A549 (cell line): ENCODE results near the gene NEUROD4.

Experiments used
- POLR2A ChIP-seq: IDR thresholded peaks from 2 replicates; pipeline ENCODE4 v1.6.1; 2012; ENCODE audit warnings: mild to moderate bottlenecking, low read length
- TF ChIP-seq, protein P1 (sequence below): fragments of >200 bp; sonication (Bioruptor Twin); formaldehyde crosslinking; IDR thresholded peaks from 3 replicates; pipeline ENCODE4 v1.5.1; 2016
- TF ChIP-seq, protein P2 (sequence below): fragments of 200-600 bp; sonication (generic); IDR thresholded peaks from 2 replicates; pipeline ENCODE4 v1.6.1; 2016; ENCODE audit warnings: antibody characterized with exemption, mild to moderate bottlenecking, moderate library complexity

DNA sequence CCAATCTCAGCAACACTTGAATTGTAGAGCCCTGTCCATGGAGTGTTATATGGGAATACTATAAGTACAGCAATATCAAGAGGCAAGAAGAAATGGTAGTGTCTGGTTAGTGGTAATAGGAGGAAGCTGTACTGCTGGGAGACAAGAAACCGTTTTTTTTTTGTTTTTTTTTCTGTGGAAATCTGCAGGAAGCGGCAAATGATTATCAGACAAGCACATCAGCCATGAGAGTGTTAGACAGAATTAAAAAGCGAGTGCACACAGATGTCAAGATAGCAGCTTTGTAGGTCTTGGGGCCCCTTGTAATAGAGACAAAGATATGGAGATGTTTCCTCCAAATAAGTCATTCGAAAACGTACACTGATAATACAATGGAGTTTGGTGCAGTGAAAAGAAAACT lies 41.9 kb upstream of the NEUROD4 start:
- TF ChIP-seq, protein P1, sequence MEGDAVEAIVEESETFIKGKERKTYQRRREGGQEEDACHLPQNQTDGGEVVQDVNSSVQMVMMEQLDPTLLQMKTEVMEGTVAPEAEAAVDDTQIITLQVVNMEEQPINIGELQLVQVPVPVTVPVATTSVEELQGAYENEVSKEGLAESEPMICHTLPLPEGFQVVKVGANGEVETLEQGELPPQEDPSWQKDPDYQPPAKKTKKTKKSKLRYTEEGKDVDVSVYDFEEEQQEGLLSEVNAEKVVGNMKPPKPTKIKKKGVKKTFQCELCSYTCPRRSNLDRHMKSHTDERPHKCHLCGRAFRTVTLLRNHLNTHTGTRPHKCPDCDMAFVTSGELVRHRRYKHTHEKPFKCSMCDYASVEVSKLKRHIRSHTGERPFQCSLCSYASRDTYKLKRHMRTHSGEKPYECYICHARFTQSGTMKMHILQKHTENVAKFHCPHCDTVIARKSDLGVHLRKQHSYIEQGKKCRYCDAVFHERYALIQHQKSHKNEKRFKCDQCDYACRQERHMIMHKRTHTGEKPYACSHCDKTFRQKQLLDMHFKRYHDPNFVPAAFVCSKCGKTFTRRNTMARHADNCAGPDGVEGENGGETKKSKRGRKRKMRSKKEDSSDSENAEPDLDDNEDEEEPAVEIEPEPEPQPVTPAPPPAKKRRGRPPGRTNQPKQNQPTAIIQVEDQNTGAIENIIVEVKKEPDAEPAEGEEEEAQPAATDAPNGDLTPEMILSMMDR = no peak
- TF ChIP-seq POLR2A = no peak
- TF ChIP-seq, protein P2, sequence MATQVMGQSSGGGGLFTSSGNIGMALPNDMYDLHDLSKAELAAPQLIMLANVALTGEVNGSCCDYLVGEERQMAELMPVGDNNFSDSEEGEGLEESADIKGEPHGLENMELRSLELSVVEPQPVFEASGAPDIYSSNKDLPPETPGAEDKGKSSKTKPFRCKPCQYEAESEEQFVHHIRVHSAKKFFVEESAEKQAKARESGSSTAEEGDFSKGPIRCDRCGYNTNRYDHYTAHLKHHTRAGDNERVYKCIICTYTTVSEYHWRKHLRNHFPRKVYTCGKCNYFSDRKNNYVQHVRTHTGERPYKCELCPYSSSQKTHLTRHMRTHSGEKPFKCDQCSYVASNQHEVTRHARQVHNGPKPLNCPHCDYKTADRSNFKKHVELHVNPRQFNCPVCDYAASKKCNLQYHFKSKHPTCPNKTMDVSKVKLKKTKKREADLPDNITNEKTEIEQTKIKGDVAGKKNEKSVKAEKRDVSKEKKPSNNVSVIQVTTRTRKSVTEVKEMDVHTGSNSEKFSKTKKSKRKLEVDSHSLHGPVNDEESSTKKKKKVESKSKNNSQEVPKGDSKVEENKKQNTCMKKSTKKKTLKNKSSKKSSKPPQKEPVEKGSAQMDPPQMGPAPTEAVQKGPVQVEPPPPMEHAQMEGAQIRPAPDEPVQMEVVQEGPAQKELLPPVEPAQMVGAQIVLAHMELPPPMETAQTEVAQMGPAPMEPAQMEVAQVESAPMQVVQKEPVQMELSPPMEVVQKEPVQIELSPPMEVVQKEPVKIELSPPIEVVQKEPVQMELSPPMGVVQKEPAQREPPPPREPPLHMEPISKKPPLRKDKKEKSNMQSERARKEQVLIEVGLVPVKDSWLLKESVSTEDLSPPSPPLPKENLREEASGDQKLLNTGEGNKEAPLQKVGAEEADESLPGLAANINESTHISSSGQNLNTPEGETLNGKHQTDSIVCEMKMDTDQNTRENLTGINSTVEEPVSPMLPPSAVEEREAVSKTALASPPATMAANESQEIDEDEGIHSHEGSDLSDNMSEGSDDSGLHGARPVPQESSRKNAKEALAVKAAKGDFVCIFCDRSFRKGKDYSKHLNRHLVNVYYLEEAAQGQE = no peak
